OCI-LY1 (cell line): Measurements from ENCODE around the gene DLG5.

Experiments used
- H2AFZ ChIP-seq: fragments of 200-600 bp; sonication (generic), shearing (Covaris generic); 2 replicates; pipeline ENCODE4 v1.6.0; 2014; ENCODE audit warnings: antibody characterized with exemption, mild to moderate bottlenecking, low read length
- H3F3A ChIP-seq: fragments of 200-600 bp; sonication (generic), shearing (Covaris generic); 2 replicates; pipeline ENCODE4 v1.6.0; 2014; ENCODE audit warnings: mild to moderate bottlenecking, antibody characterized with exemption, low read length, moderate library complexity; ENCODE audit not compliant: insufficient read depth
- H3K27ac ChIP-seq: fragments of 200-600 bp; sonication (generic); 2 replicates; pipeline ENCODE4 v1.5.1; 2014; ENCODE audit warnings: low read length, mixed run types, mild to moderate bottlenecking, low read depth; ENCODE audit not compliant: poor library complexity, severe bottlenecking
- H3K27me3 ChIP-seq: fragments of 200-600 bp; sonication (generic); 2 replicates; pipeline ENCODE4 v1.6.0; 2014; ENCODE audit warnings: antibody characterized with exemption, mild to moderate bottlenecking, low read length, moderate library complexity; ENCODE audit not compliant: insufficient read depth
- H3K36me3 ChIP-seq: fragments of 200-600 bp; sonication (generic); 2 replicates; pipeline ENCODE4 v1.6.1; 2014; ENCODE audit warnings: mild to moderate bottlenecking, antibody characterized with exemption, low read length, moderate library complexity, mixed read lengths; ENCODE audit not compliant: insufficient read depth
- H3K4me1 ChIP-seq: fragments of 200-600 bp; sonication (generic); 2 replicates; pipeline ENCODE4 v1.5.1; 2014; ENCODE audit warnings: mild to moderate bottlenecking, low read length, moderate library complexity; ENCODE audit not compliant: insufficient read depth, severe bottlenecking
- H3K4me2 ChIP-seq: fragments of 200-600 bp; sonication (generic), shearing (Covaris generic); 2 replicates; pipeline ENCODE4 v1.6.1; 2014; ENCODE audit warnings: low read length
- H3K4me3 ChIP-seq: fragments of 200-600 bp; sonication (generic); 2 replicates; pipeline ENCODE4 v1.5.1; 2014; ENCODE audit warnings: low read length, low read depth, mild to moderate bottlenecking, mixed read lengths; ENCODE audit not compliant: poor library complexity, severe bottlenecking
- H3K79me2 ChIP-seq: fragments of 200-600 bp; shearing (Covaris generic); 2 replicates; pipeline ENCODE4 v1.6.1; 2016; ENCODE audit warnings: mixed run types, low read length, mixed read lengths; ENCODE audit not compliant: insufficient read depth
- H3K9ac ChIP-seq: fragments of 200-600 bp; sonication (generic), shearing (Covaris generic); 2 replicates; pipeline ENCODE4 v1.6.1; 2014; ENCODE audit warnings: mild to moderate bottlenecking, low read length, mixed read lengths
- H3K9me2 ChIP-seq: fragments of 200-600 bp; sonication (generic), shearing (Covaris generic); 2 replicates; pipeline ENCODE4 v1.6.1; 2014; ENCODE audit warnings: low read depth, mild to moderate bottlenecking, low read length, mixed read lengths
- H3K9me3 ChIP-seq: fragments of 200-600 bp; shearing (Covaris generic); 2 replicates; pipeline ENCODE4 v1.6.1; 2014; ENCODE audit warnings: low read length, mixed read lengths
- H4K20me1 ChIP-seq: fragments of 200-600 bp; sonication (generic), shearing (Covaris generic); 2 replicates; pipeline ENCODE4 v1.6.0; 2016; ENCODE audit warnings: mild to moderate bottlenecking, low read length; ENCODE audit not compliant: insufficient read depth
- CTCF ChIP-seq: fragments of 200-600 bp; sonication (generic), shearing (Covaris generic); IDR thresholded peaks from 2 replicates; pipeline ENCODE4 v1.5.1; 2017; ENCODE audit warnings: mild to moderate bottlenecking, antibody characterized with exemption, low read length, moderate library complexity, mixed read lengths
- EZH2 ChIP-seq: fragments of 200-600 bp; sonication (generic), shearing (Covaris generic); IDR thresholded peaks from 2 replicates; pipeline ENCODE4 v1.8.0; 2017; ENCODE audit warnings: borderline replicate concordance, mixed run types, mild to moderate bottlenecking, antibody characterized with exemption, low read length, moderate library complexity, mixed read lengths

Gene DLG5

DNA sequence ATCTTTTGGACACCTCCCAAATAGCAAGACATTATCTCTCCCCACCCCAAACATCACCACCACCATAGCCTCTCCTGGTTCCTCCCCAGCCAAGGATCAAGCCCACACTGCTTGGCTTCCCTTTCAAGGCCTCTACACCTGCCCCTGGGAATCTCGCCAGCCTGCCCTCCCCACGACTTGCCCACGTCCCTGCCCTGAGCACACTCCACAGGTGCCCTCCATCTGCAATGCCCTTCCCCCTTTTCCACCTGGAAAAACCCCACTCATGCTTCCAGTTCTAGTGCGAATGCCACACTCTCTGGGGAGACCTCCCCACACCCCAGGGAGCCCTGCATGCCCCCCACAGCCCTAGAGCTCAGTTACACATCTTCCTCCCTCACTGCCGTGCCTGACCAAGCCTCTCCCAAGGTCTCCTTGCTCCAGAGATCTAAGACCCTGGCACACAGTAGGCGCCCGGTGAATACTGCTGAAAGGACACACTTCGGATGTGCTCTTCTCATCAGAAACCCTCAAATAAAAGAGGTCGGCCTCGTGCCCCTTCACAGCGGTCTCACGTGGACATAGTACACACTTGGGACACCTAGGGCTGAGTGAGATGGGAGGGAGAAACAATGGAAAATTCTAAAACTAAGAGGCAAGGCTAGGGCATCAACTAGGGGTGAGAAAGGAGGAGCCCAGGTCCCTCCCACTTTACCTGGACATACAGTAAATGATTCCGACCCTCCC, 91.4 kb downstream of the DLG5 start:
- H3K27ac ChIP-seq: no peak overlapping the region
- H3K9me2 ChIP-seq: no peaks in the 10 kb centered on the region
- TF ChIP-seq CTCF (no peak), EZH2 (no peak)
- H3K27me3 ChIP-seq: no peaks in the 10 kb centered on the region
- H3K4me1 ChIP-seq: peaks cover 9% of the 10 kb centered on the region
- H2AFZ ChIP-seq: no peak overlapping the region
- no peaks in the 10 kb centered on the region for H3K9me3 ChIP-seq
- no peaks in the 10 kb centered on the region for H3K36me3 ChIP-seq
- no peak overlapping the region for H3K9ac ChIP-seq
- no peak overlapping the region for H3K4me2 ChIP-seq
- no peaks in the 10 kb centered on the region for H4K20me1 ChIP-seq
- no peak overlapping the region for H3K4me3 ChIP-seq
- no peaks in the 10 kb centered on the region for H3K79me2 ChIP-seq
- no peaks in the 10 kb centered on the region for H3F3A ChIP-seq

- no peak overlapping the region for H3K27ac ChIP-seq
- H3K9me2 ChIP-seq: no peaks in the 10 kb centered on the region
- no peaks in the 10 kb centered on the region for H3K9me3 ChIP-seq
- no peaks in the 10 kb centered on the region for H4K20me1 ChIP-seq
- no peak overlapping the region for H2AFZ ChIP-seq
- no peak overlapping the region for H3K4me3 ChIP-seq
- no peak overlapping the region for H3K9ac ChIP-seq
- TF ChIP-seq EZH2 (no peak), CTCF (no peak)
- no peaks in the 10 kb centered on the region for H3K79me2 ChIP-seq
- no peaks in the 10 kb centered on the region for H3K27me3 ChIP-seq
- H3F3A ChIP-seq: no peaks in the 10 kb centered on the region
- no peak overlapping the region for H3K4me2 ChIP-seq
- H3K4me1 ChIP-seq: peaks cover 9% of the 10 kb centered on the region
- no peaks in the 10 kb centered on the region for H3K36me3 ChIP-seq
Observed at GRCh38 chr10:77834540-77834939, 92.0 kb downstream of the DLG5 start.

GRCh38 chr10:77833792-77834191, 92.8 kb downstream of the DLG5 start:
- Histone ChIP-seq H3K9me2 (no peaks in the 10 kb centered on the region), H3K27ac (no peak overlapping the region), H3K9me3 (no peaks in the 10 kb centered on the region), H3K79me2 (no peaks in the 10 kb centered on the region), H3K9ac (no peak overlapping the region), H3K4me1 (peaks cover 9% of the 10 kb centered on the region), H3K4me2 (no peak overlapping the region), H3K4me3 (no peak overlapping the region), H3F3A (no peaks in the 10 kb centered on the region), H2AFZ (no peak overlapping the region), H4K20me1 (no peaks in the 10 kb centered on the region), H3K36me3 (no peaks in the 10 kb centered on the region), H3K27me3 (no peaks in the 10 kb centered on the region)
- TF ChIP-seq CTCF (no peak), EZH2 (no peak)
